ENCODE results near the gene GDPGP1. TPM values are rescaled to one million over a fixed set of nuclear protein-coding genes. Genes with fewer than 3 reads are reported as not detected.
A peak's percentile ranks its signal among the peaks of the same experiment; 100 is the strongest.

GDPGP1 gene
- total and polyA plus RNA-seq, 10 of the 15 experiments (the other 5 are each of a cell fraction or from before 2014, with no cell fraction given) = 0.68 to 8.9 (median 3.0) TPM

GRCh38 chr15:90200534-90201129, 33.4 kb upstream of the GDPGP1 start:
- in situ Hi-C loops (cut with MboI) (no loop called here), intact Hi-C loops (cut with micrococcal nuclease; ENCODE audit: unreplicated experiment) (loop anchor here (5.0 kb wide), 1 partner anchor 38 kb away; no protein-coding TSS in a partner anchor)
- peak; percentile 58 for ATAC-seq
- WGBS (ENCODE audit: insufficient coverage, insufficient replicate concordance, low lambda C conversion rate, missing lambda C conversion rate) = 7% methylated on average over 21 of the region's 24 CpGs
- Histone ChIP-seq H2AFZ (ENCODE audit: control insufficient read depth, low read depth, low read length) (peak overlapping the region; percentile 77), H3K9me3 (replicated peaks; ENCODE audit: control insufficient read depth, insufficient read depth, low read length) (no peaks in the 10 kb centered on the region), H3K27ac (ENCODE audit: control insufficient read depth, insufficient read depth) (0 out of 2 replicates have a peak overlapping the region, but pooled peaks have one; percentile 6), H3K4me3 (peak overlapping the region; percentile 95), H3K27me3 (replicated peaks in 1 of 2; ENCODE audit: control insufficient read depth in 2 of 2, insufficient read depth in 2 of 2, low read length in 1 of 2) (no peaks in the 10 kb centered on the region), H3K9ac (ENCODE audit: control insufficient read depth, insufficient read depth, low read length) (peak overlapping the region; percentile 68; the same call in 1 of the 2 replicates), H3K36me3 (ENCODE audit: control insufficient read depth in 2 of 2, insufficient read depth in 2 of 2, low read length in 1 of 2) (no peaks in the 10 kb centered on the region; a peak in 1 of 4 replicates), H3K4me1 (ENCODE audit: control insufficient read depth, insufficient read depth, low read length) (peaks cover 14% of the 10 kb centered on the region), H4K20me1 (ENCODE audit: control insufficient read depth, insufficient read depth) (no peaks in the 10 kb centered on the region; the same call in 1 of the 2 replicates), H3K79me2 (ENCODE audit: control insufficient read depth, insufficient read depth, low read length) (no peaks in the 10 kb centered on the region; the same call in 1 of the 2 replicates), H3K4me2 (ENCODE audit: control insufficient read depth, insufficient read depth) (peak overlapping the region; percentile 82)
- TF ChIP-seq BHLHE40 (IDR thresholded peaks at IDR 0.05; ENCODE audit: borderline replicate concordance in 1 of 2, low read depth in 2 of 2, low read length in 1 of 2) = peak; percentile 25 to 67; a peak in 2 of 4 replicates
- no peak for TF ChIP-seq PML (IDR thresholded peaks at IDR 0.05; ENCODE audit: low read length)
- 0 out of 2 replicates have a peak, but pooled peaks have one; percentile 38 for TF ChIP-seq HDGF (IDR thresholded peaks at IDR 0.05)
- no peak for TF ChIP-seq BCLAF1 (IDR thresholded peaks at IDR 0.05)
- TF ChIP-seq TBL1XR1 (IDR thresholded peaks at IDR 0.05; ENCODE audit: low read depth, low read length) = no peak
- 0 out of 2 replicates have a peak, but pooled peaks have one; percentile 56 for TF ChIP-seq MTA3 (IDR thresholded peaks at IDR 0.05; ENCODE audit: borderline replicate concordance, low read length)
- no peak for TF ChIP-seq POLR2AphosphoS5 (IDR thresholded peaks at IDR 0.05; ENCODE audit: low read length)
- no peak for TF ChIP-seq HDAC6 (IDR thresholded peaks at IDR 0.05; ENCODE audit: unreplicated experiment)
- TF ChIP-seq, protein P1, sequence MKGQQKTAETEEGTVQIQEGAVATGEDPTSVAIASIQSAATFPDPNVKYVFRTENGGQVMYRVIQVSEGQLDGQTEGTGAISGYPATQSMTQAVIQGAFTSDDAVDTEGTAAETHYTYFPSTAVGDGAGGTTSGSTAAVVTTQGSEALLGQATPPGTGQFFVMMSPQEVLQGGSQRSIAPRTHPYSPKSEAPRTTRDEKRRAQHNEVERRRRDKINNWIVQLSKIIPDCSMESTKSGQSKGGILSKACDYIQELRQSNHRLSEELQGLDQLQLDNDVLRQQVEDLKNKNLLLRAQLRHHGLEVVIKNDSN (IDR thresholded peaks at IDR 0.05; ENCODE audit: borderline replicate concordance, extremely low read length, insufficient read depth, low read depth, low read length) = peak; percentile 5
- POLR2A ChIA-PET = interaction anchor here (0.6 to 7.0 kb wide), 10 partner anchors 10 to 38 kb away, joined by 3 to 101 read pairs (median 4); partner anchors contain the start of genes CIB1 and GDPGP1
- RAD21 ChIA-PET (ENCODE audit: unreplicated experiment) = interaction anchor here (0.6 to 4.5 kb wide), 13 partner anchors 9 to 68 kb away, joined by 3 to 30 read pairs (median 5); partner anchors contain the start of genes CIB1 and GDPGP1
- CTCF ChIA-PET = interaction anchor here (0.7 to 2.5 kb wide), 16 partner anchors 10 to 398 kb away, joined by 3 to 22 read pairs (median 4); partner anchors contain the start of genes CIB1, GDPGP1 and TTLL13
- FAIRE-seq = no peak
- SMC1A ChIA-PET (ENCODE audit: uncharacterized antibody, unreplicated experiment) = interaction anchor here (0.6 to 4.7 kb wide), 14 partner anchors 10 to 82 kb away, joined by 3 to 45 read pairs (median 6); partner anchors contain the start of genes CIB1 and GDPGP1
- no TSS peak for BruUV-seq (replicated peaks)
- DNase-seq (ENCODE audit: low read depth, low spot score) = no peak
